Neutrophil (primary cell): ENCODE measurements around the gene ACTN3.

Experiments used
- H3K27ac ChIP-seq: fragments of 200-600 bp; sonication (generic); 2 replicates; pipeline ENCODE4 v1.5.1; 2016; ENCODE audit warnings: mild to moderate bottlenecking, moderate library complexity
- H3K27me3 ChIP-seq: fragments of 200-600 bp; sonication (generic); 2 replicates; pipeline ENCODE4 v1.6.0; 2016; ENCODE audit warnings: mild to moderate bottlenecking
- H3K36me3 ChIP-seq: fragments of 200-600 bp; sonication (generic); 2 replicates; pipeline ENCODE4 v1.5.1; 2017
- H3K4me1 ChIP-seq, 2 experiments: fragments of 200-600 bp in 1 of 2; sonication (generic) in 1 of 2; 1 replicate in 1 of 2; 2 replicates in 1 of 2; pipeline versions ENCODE4 v1.5.1 to v1.6.1; 2013 to 2016; ENCODE audit warnings: low read depth in 1 of 2, low read length in 1 of 2, mild to moderate bottlenecking in 1 of 2, moderate library complexity in 1 of 2; ENCODE audit not compliant: control insufficient read depth in 1 of 2, insufficient read depth in 1 of 2
- H3K4me3 ChIP-seq, 2 experiments: fragments of 200-600 bp in 1 of 2; sonication (generic) in 1 of 2; 1 replicate in 1 of 2; 2 replicates in 1 of 2; pipeline ENCODE4 v1.5.1; 2013 to 2016; ENCODE audit warnings: low read depth in 1 of 2, low read length in 1 of 2, mild to moderate bottlenecking in 1 of 2, moderate library complexity in 1 of 2
- H3K9me3 ChIP-seq: fragments of 200-600 bp; sonication (generic); 2 replicates; pipeline ENCODE4 v1.5.1; 2016
- CTCF ChIP-seq: fragments of 200-600 bp; sonication (generic); IDR thresholded peaks from 2 replicates; pipeline ENCODE4 v1.5.1; 2016; ENCODE audit warnings: antibody characterized with exemption

The ACTN3 gene

GRCh38 chr11:66546368-66546965 lies at the start of gene ACTN3:
Gene ACTN3 (plus strand): TSS chr11:66546903. CDS start chr11:66546938, 35 bp downstream.
- no peak for TF ChIP-seq CTCF
- no peaks in the 10 kb centered on the region for H3K9me3 ChIP-seq
- peak within 1 kb of the TSS; percentile 84 to 86 for H3K4me3 ChIP-seq
- H3K4me1 ChIP-seq: peaks cover 30 to 35% of the 10 kb centered on the region in 2 experiments
- no peaks in the 10 kb centered on the region for H3K36me3 ChIP-seq
- peaks cover 32% of the 10 kb centered on the region for H3K27me3 ChIP-seq
- H3K27ac ChIP-seq: peak within 1 kb of the TSS; percentile 83

- H3K27ac ChIP-seq: no peak overlapping the region
- no peaks in the 10 kb centered on the region for H3K27me3 ChIP-seq
- no peaks in the 10 kb centered on the region for H3K9me3 ChIP-seq
- no peak for TF ChIP-seq CTCF
- H3K4me1 ChIP-seq: no peaks in the 10 kb centered on the region
- no peak overlapping the region for H3K4me3 ChIP-seq
- H3K36me3 ChIP-seq: peaks cover 64% of the 10 kb centered on the region
These were observed 49.5 kb upstream of the ACTN3 start for GRCh38 chr11:66497206-66497605.

GRCh38 chr11:66498506-66498905 lies 48.2 kb upstream of the ACTN3 start:
- Histone ChIP-seq H3K4me3 (no peak overlapping the region), H3K36me3 (peaks cover 60% of the 10 kb centered on the region), H3K27me3 (no peaks in the 10 kb centered on the region), H3K27ac (no peak overlapping the region), H3K4me1 (no peaks in the 10 kb centered on the region), H3K9me3 (no peaks in the 10 kb centered on the region)
- TF ChIP-seq CTCF: no peak

GRCh38 chr11:66505276-66505816 lies 41.4 kb upstream of the ACTN3 start:
- Histone ChIP-seq H3K27me3 (no peaks in the 10 kb centered on the region), H3K27ac (no peak overlapping the region), H3K9me3 (no peaks in the 10 kb centered on the region), H3K4me3 (no peak overlapping the region), H3K4me1 (peaks cover 11 to 15% of the 10 kb centered on the region in 2 experiments), H3K36me3 (peaks cover 31% of the 10 kb centered on the region)
- TF ChIP-seq CTCF: no peak

GRCh38 chr11:66509131-66509561 lies 37.6 kb upstream of the ACTN3 start:
- TF ChIP-seq CTCF: no peak
- peak overlapping the region; percentile 57 for H3K27ac ChIP-seq
- H3K36me3 ChIP-seq: peaks cover 18% of the 10 kb centered on the region

More at GRCh38 chr11:66509131-66509561, 37.6 kb upstream of the ACTN3 start:
- H3K27me3 ChIP-seq: no peaks in the 10 kb centered on the region
- H3K9me3 ChIP-seq: no peaks in the 10 kb centered on the region
- peaks cover 18 to 21% of the 10 kb centered on the region in 2 experiments for H3K4me1 ChIP-seq
- H3K4me3 ChIP-seq: no peak overlapping the region
